AG04450 (cell line): ENCODE results near the gene HOXB6. TPM values are rescaled to one million over a fixed set of nuclear protein-coding genes. Genes with fewer than 3 reads are reported as not detected.

Experiments used
- CTCF ChIA-PET: fragments of 300-600, 350-600 bp; formaldehyde crosslinking; extraction: SDS; loops from one replicate; lab custom pipeline; 2022; ENCODE audit warnings: antibody characterized with exemption, inconsistent platforms; lab: Charles Lee
- POLR2A ChIA-PET: fragments of 350-600 bp; formaldehyde crosslinking; extraction: SDS; loops from one replicate; lab custom pipeline; 2021; ENCODE audit warnings: antibody characterized with exemption, inconsistent platforms; lab: Yijun Ruan, JAX
- DNase-seq: peaks from one replicate; pipeline ENCODE4 v3.0.0-alpha.2; 2011; ENCODE audit warnings: low read depth, low spot score
- H3K27ac ChIP-seq: one replicate; pipeline ENCODE4 v1.5.1; 2012; ENCODE audit warnings: low read depth, low read length, control low read depth
- H3K27me3 ChIP-seq: one replicate; pipeline ENCODE4 v1.6.0; 2012; ENCODE audit warnings: low read length; ENCODE audit not compliant: control insufficient read depth, insufficient read depth
- H3K4me3 ChIP-seq: 2 replicates; pipeline ENCODE4 v1.5.1; 2011; ENCODE audit warnings: mild to moderate bottlenecking, low read depth, low read length, control low read depth
- H3K9me3 ChIP-seq: 2 replicates; pipeline ENCODE4 v1.5.1; 2012; ENCODE audit warnings: low read length; ENCODE audit not compliant: control insufficient read depth, insufficient read depth
- polyA plus RNA-seq: library from polyadenylated mRNA; depleted of rRNA; stranded (reverse); fragments of >200 nt; gene quantifications from 2 replicates; pipeline ENCODE4 v1.2.3, GENCODE V29; 2011
- TF ChIP-seq, protein P1 (sequence below): IDR thresholded peaks from 2 replicates; pipeline ENCODE4 v1.5.1; 2011; ENCODE audit warnings: low read depth, low read length, control low read depth, inconsistent platforms

Gene HOXB6
- polyA plus RNA-seq, 1 experiment = 15.4 TPM

GRCh38 chr17:48589060-48589830, 15.5 kb downstream of the HOXB6 start:
- TF ChIP-seq, protein P1, sequence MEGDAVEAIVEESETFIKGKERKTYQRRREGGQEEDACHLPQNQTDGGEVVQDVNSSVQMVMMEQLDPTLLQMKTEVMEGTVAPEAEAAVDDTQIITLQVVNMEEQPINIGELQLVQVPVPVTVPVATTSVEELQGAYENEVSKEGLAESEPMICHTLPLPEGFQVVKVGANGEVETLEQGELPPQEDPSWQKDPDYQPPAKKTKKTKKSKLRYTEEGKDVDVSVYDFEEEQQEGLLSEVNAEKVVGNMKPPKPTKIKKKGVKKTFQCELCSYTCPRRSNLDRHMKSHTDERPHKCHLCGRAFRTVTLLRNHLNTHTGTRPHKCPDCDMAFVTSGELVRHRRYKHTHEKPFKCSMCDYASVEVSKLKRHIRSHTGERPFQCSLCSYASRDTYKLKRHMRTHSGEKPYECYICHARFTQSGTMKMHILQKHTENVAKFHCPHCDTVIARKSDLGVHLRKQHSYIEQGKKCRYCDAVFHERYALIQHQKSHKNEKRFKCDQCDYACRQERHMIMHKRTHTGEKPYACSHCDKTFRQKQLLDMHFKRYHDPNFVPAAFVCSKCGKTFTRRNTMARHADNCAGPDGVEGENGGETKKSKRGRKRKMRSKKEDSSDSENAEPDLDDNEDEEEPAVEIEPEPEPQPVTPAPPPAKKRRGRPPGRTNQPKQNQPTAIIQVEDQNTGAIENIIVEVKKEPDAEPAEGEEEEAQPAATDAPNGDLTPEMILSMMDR = no peak
- no peak for DNase-seq
- Histone ChIP-seq H3K9me3 (no peaks in the 10 kb centered on the region; the same call in 1 of the 2 replicates), H3K27me3 (no peaks in the 10 kb centered on the region), H3K27ac (peak overlapping the region; percentile 97), H3K4me3 (peak overlapping the region; percentile 89)
- CTCF ChIA-PET = interaction anchor here (0.8 to 1.9 kb wide), 4 partner anchors 42 to 327 kb away, joined by 3 to 11 read pairs (median 4); no protein-coding TSS in a partner anchor
- POLR2A ChIA-PET = interaction anchor here (0.8 to 2.7 kb wide), 6 partner anchors 13 to 48 kb away, joined by 3 to 12 read pairs (median 6); no protein-coding TSS in a partner anchor

GRCh38 chr17:48588528-48588927, 16.3 kb downstream of the HOXB6 start:
- peak overlapping the region; percentile 89 for H3K4me3 ChIP-seq
- DNase-seq = no peak
- TF ChIP-seq, protein P1 = no peak
- no peaks in the 10 kb centered on the region; the same call in 1 of the 2 replicates for H3K9me3 ChIP-seq
- peak overlapping the region; percentile 97 for H3K27ac ChIP-seq
- ChIA-PET POLR2A (interaction anchor here (0.8 to 2.7 kb wide), 7 partner anchors 12 to 47 kb away, joined by 3 to 12 read pairs (median 6); no protein-coding TSS in a partner anchor), CTCF (interaction anchor here (0.8 to 1.6 kb wide), 5 partner anchors 40 to 326 kb away, joined by 3 to 6 read pairs (median 4); no protein-coding TSS in a partner anchor)
- H3K27me3 ChIP-seq = no peaks in the 10 kb centered on the region

- peak overlapping the region; percentile 97 for H3K27ac ChIP-seq
- peak overlapping the region; percentile 89 for H3K4me3 ChIP-seq
- H3K9me3 ChIP-seq = no peaks in the 10 kb centered on the region; the same call in 1 of the 2 replicates
- H3K27me3 ChIP-seq = no peaks in the 10 kb centered on the region
- DNase-seq = no peak
- POLR2A ChIA-PET = interaction anchor here (0.6 to 2.7 kb wide), 11 partner anchors 10 to 77 kb away, joined by 3 to 12 read pairs (median 6); no protein-coding TSS in a partner anchor
- TF ChIP-seq, protein P1 = no peak
- CTCF ChIA-PET = interaction anchor here (0.7 to 1.6 kb wide), 8 partner anchors 9 to 325 kb away, joined by 3 to 8 read pairs (median 4); no protein-coding TSS in a partner anchor
Measured at GRCh38 chr17:48588074-48588415, 16.7 kb downstream of the HOXB6 start.

- ChIA-PET POLR2A (interaction anchor here (0.6 to 2.7 kb wide), 13 partner anchors 9 to 114 kb away, joined by 3 to 12 read pairs (median 4); no protein-coding TSS in a partner anchor), CTCF (interaction anchor here (0.7 to 1.6 kb wide), 8 partner anchors 9 to 280 kb away, joined by 3 to 8 read pairs (median 4); no protein-coding TSS in a partner anchor)
- no peak for DNase-seq
- Histone ChIP-seq H3K27me3 (no peaks in the 10 kb centered on the region), H3K4me3 (peak overlapping the region; percentile 89), H3K9me3 (no peaks in the 10 kb centered on the region; the same call in 1 of the 2 replicates), H3K27ac (peak overlapping the region; percentile 97)
- TF ChIP-seq, protein P1 = no peak
Measured at GRCh38 chr17:48587276-48588073, 17.3 kb downstream of the HOXB6 start.
